ENCODE measurements around the gene AGMO.
"Not testable (repeated sequence)": the region's sequence is repeated elsewhere in the genome, so short reads cannot be mapped to it uniquely, and the experiment has no call there.

The AGMO gene

GRCh38 chr7:15558756-15559155, 3.1 kb downstream of the AGMO start:
- DNase-seq, result no peak

GRCh38 chr7:15557686-15558085, 4.1 kb downstream of the AGMO start:
- DNase-seq, result no peak

GRCh38 chr7:15557186-15557585, 4.6 kb downstream of the AGMO start:
- DNase-seq, result no peak

GRCh38 chr7:15556339-15557105, 5.3 kb downstream of the AGMO start:
- DNase-seq, result no peak

DNA sequence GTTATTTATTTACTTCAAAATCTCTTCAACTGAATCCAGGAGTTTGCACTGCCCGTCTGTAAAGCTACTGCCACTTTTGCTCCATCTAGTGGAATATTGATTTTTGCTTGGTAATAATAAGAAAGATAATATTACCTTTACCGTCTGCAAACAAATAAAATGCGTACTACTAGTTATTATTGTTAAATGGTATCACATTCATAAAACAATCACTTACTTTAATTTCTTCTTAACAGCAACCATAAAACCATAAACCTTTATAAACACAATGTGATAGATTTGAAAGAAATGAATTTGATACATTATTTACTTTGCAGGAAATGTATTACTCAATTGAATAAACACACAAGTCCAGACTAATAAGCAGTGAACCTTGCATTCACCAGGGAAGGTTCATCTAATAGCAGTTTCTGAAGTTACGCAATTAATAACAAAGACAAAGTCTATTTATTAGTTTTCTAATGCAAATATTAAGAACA, 6.4 kb downstream of the AGMO start:
- DNase-seq, result no peak

DNA sequence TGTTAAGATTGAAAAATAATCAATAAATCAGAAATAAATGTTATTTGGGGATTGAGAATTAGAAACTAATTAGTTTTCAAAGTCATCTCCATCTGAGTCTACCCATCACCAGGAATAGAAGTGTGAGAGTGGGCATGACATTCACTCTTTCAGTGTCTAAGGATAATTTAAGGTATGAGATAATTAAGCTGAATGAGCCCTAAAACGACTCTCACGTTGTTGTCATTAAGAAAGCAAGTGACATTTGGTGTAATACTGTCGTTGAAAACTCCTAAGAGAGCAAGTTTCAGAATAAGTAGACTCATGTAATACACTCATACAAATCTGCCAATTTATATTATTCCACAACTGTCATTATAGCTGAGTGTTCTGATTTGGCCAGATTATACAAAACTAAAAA, 7.1 kb downstream of the AGMO start:
- no peak for DNase-seq

GRCh38 chr7:15554081-15554480, 7.7 kb downstream of the AGMO start:
- DNase-seq, result no peak

DNA sequence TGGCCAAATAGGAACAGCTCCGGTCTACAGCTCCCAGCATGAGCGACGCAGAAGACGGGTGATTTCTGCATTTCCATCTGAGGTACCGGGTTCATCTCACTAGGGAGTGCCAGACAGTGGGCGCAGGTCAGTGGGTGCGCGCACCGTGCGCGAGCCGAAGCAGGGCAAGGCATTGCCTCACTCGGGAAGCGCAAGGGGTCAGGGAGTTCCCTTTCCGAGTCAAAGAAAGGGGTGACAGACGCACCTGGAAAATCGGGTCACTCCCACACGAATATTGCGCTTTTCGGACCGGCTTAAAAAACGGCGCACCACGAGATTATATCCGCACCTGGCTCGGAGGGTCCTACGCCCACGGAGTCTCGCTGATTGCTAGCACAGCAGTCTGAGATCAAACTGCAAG, 14.5 kb downstream of the AGMO start:
- DNase-seq, result not testable (repeated sequence)

- no peak for DNase-seq
These were observed 15.5 kb downstream of the AGMO start for GRCh38 chr7:15546272-15546792.

GRCh38 chr7:15544050-15544449, 17.8 kb downstream of the AGMO start:
- DNase-seq, result no peak

- no peak for DNase-seq
These were observed 18.6 kb downstream of the AGMO start for GRCh38 chr7:15543256-15543655.

DNA sequence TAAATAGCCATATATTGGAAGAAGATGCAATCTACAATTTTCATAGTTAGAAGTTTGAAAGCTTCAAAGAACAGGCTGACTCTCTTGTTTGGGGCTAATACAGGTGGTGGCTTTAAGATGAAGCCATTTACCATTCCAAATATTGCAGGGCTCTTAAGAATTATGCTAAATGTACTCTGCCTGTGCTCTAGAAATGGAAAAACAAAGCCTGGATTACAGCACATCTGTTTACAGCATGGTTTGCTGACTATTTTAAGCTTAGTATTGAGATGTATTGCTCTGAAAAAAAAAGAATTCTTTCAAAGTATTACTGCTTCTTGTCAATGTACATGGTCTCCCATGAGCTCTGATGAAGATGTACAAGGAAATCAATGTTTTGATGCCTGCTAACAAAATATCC, 34.2 kb downstream of the AGMO start:
- DNase-seq, result no peak

GRCh38 chr7:15525652-15526263, 36.1 kb downstream of the AGMO start:
- DNase-seq, result no peak

DNA sequence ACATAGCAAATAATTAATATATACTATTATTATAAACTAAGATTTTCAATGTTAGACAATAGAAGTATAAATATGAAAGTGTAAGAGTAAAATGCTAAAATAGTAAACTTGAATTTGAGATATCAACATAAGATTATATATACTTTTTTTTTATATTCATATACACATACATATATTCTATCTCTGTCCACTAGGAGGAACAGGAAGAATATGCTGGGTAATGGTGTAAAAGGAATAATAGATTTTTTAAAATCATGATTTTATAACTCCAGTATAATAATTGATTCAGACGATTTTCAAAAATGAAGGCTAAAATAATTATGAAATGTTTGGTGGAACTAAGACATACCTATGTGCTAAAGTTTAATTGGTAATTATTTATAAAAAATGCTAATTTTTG, 37.7 kb downstream of the AGMO start:
- no peak for DNase-seq

GRCh38 chr7:15517865-15518264, 44.0 kb downstream of the AGMO start:
- not testable (repeated sequence) for DNase-seq

DNA sequence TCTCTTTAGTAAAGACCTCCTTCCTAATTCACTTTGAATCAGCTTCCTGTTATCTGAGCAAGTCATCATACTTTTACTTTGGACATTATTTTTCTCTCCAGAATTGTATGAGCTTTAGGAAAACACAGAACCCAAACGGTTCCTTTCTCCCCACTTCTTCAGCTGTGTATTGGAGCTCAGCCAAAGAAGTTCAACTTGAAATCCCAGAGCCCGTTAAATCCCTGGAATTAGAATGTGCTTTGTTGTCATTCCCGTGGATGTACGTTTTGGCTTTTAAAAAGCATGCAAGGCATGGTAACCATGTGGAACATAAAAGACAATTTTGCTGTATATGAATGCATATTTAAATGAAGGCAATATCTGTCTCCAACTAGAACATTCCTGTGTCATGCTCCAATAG, 46.6 kb downstream of the AGMO start:
- no peak for DNase-seq

GRCh38 chr7:15508258-15508657, 53.6 kb downstream of the AGMO start:
- no peak for DNase-seq

DNA sequence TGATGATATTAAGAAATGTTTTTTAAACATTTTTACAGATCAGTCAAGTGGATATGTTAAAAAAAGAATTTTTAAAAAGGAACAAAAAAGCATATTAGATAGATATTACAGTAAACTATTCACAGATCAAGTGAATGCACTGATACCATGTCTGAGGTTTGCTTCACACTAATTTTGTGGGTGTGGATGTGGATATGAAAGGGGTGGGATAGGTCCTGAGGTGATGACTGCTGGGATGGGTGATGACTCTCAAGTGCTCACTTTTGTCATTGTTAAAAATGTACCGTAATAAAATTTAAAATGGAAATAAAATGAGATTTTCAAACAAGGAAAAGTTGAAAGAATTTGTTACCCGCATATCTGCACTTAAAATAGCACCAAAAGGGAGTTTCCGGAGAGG, 54.1 kb downstream of the AGMO start:
- no peak for DNase-seq

GRCh38 chr7:15507171-15507570, 54.6 kb downstream of the AGMO start:
- DNase-seq, result no peak

- no peak for DNase-seq
These were observed 56.1 kb downstream of the AGMO start for GRCh38 chr7:15505761-15506160.

- no peak for DNase-seq
These were observed 57.5 kb downstream of the AGMO start for GRCh38 chr7:15504351-15504750.

DNA sequence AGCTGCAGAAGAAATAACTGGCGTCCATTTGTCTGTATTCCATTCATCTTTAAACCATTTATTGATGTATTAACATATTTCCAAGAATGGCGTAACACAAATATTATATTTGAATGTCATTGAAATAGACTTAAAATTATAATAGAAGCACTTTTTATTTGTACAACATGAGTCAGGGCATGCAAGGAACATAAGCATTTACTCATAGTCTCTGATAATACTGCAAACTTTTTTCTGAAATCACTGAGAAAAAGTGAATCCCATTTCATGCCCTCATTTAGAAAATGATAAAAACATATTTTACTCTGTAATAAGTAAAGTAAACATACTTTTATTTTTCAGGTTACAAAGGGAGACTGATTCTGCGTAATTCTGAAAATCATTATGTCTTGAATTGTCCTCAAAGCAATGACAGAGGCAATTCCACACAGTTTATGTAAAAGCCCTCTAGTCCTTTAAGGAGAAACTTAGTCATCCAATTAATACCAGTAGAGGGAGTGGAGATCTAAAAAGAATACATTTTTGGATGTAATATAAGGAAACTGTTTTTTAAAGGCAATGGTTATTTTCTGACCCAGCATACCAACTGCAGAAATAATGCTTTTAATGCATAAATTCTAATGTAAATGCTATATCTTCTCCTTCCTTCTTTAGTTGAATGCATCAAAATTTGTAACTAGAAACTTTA, 58.1 kb downstream of the AGMO start:
- no peak for DNase-seq

- DNase-seq, result no peak
These were observed 63.4 kb downstream of the AGMO start for GRCh38 chr7:15498465-15498864.

DNA sequence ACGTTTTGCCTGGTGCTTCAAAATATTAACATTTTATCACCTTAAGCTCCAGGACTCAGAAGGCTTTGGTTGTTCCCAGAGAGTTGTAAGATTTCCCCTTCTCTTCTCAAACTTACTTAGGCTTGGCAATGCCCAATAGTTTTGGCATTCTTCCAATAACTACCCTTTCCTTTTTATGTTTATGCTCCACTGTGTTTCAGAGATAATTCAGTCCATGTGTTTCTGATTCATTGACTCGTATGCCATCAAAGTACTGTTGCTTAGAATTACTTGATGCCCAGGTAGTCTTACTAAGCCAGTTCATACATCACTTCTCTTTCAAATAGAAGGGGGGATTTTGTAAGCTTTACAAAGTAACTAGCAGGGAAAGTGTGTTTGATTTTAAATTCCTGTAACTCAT, 66.6 kb downstream of the AGMO start:
- DNase-seq, result no peak
